ENCODE data around the gene DCLRE1B. TPM values are rescaled to one million over a fixed set of nuclear protein-coding genes. Genes with fewer than 3 reads are reported as not detected.
A peak's percentile ranks its signal among the peaks of the same experiment; 100 is the strongest.

DCLRE1B gene
- total RNA-seq: 1 to 10 TPM; 3.2 to 9.2 (median 5.1) TPM

GRCh38 chr1:113904674-113905434 is at the start of gene DCLRE1B, which contains the start of gene AP4B1:
Gene DCLRE1B (plus strand): TSS chr1:113905326. CDS start chr1:113905587, 261 bp downstream.
Gene AP4B1 (minus strand): TSS chr1:113904799. CDS start chr1:113904717, 82 bp downstream.
- TF ChIP-seq EP300 (IDR thresholded peaks at IDR 0.05): no peak
- TF ChIP-seq CTCF (IDR thresholded peaks at IDR 0.05): peak; percentile 13 to 93 (median 89)
- peak; percentile 65 to 68 for TF ChIP-seq POLR2A (IDR thresholded peaks at IDR 0.05)
- peak; percentile 93 for TF ChIP-seq POLR2AphosphoS5 (IDR thresholded peaks at IDR 0.05)
- Histone ChIP-seq H3K9me3 (no peaks in the 10 kb centered on the region), H3K36me3 (peaks cover 0 to 46% of the 10 kb centered on the region in 2 donors), H3K4me3 (peak within 1 kb of the TSS; percentile 72 to 84), H3K4me1 (peaks cover 5 to 40% (median 18%) of the 10 kb centered on the region in 3 donors), H3K27me3 (no peaks in the 10 kb centered on the region), H3K27ac (peak within 1 kb of the TSS; percentile 87 to 95 (median 93))
- 0% methylated on average over 7 to 26 of the region's 67 CpGs for WGBS, 2 donors (ENCODE audit: low coverage in 1 of 2)
- ATAC-seq: peak; percentile 97

- 92 to 94% methylated on average over 4 of the region's 4 CpGs for WGBS, 2 donors (ENCODE audit: low coverage in 1 of 2)
- Histone ChIP-seq H3K4me3 (no peak overlapping the region), H3K4me1 (no peaks in the 10 kb centered on the region), H3K27me3 (no peaks in the 10 kb centered on the region), H3K27ac (no peak overlapping the region), H3K36me3 (no peaks in the 10 kb centered on the region), H3K9me3 (no peaks in the 10 kb centered on the region)
- no peak for ATAC-seq
- TF ChIP-seq CTCF (IDR thresholded peaks at IDR 0.05) (no peak), EP300 (IDR thresholded peaks at IDR 0.05) (no peak), POLR2A (IDR thresholded peaks at IDR 0.05) (no peak), POLR2AphosphoS5 (IDR thresholded peaks at IDR 0.05) (no peak)
These were observed 49.3 kb upstream of the DCLRE1B start for GRCh38 chr1:113855630-113856400.

GRCh38 chr1:113856401-113856790 is 48.7 kb upstream of the DCLRE1B start:
- WGBS, 2 donors (ENCODE audit: low coverage in 1 of 2): 75 to 96% methylated on average over 2 of the region's 2 CpGs
- TF ChIP-seq EP300 (IDR thresholded peaks at IDR 0.05): no peak
- no peak for TF ChIP-seq POLR2AphosphoS5 (IDR thresholded peaks at IDR 0.05)
- no peak for TF ChIP-seq POLR2A (IDR thresholded peaks at IDR 0.05)
- TF ChIP-seq CTCF (IDR thresholded peaks at IDR 0.05): no peak
- Histone ChIP-seq H3K4me1 (no peaks in the 10 kb centered on the region), H3K9me3 (no peaks in the 10 kb centered on the region), H3K27ac (no peak overlapping the region), H3K27me3 (no peaks in the 10 kb centered on the region), H3K36me3 (no peaks in the 10 kb centered on the region), H3K4me3 (no peak overlapping the region)
- no peak for ATAC-seq

- WGBS, 2 donors (ENCODE audit: low coverage in 1 of 2): 72 to 78% methylated on average over 3 of the region's 3 CpGs
- Histone ChIP-seq H3K27me3 (no peaks in the 10 kb centered on the region), H3K4me3 (no peak overlapping the region), H3K27ac (no peak overlapping the region), H3K9me3 (no peaks in the 10 kb centered on the region), H3K36me3 (no peaks in the 10 kb centered on the region), H3K4me1 (no peaks in the 10 kb centered on the region)
- ATAC-seq: no peak
- TF ChIP-seq CTCF (IDR thresholded peaks at IDR 0.05) (no peak), EP300 (IDR thresholded peaks at IDR 0.05) (no peak), POLR2A (IDR thresholded peaks at IDR 0.05) (no peak), POLR2AphosphoS5 (IDR thresholded peaks at IDR 0.05) (no peak)
These were observed 47.4 kb upstream of the DCLRE1B start for GRCh38 chr1:113857776-113858175.

Data from gastroesophageal sphincter (tissue), 4 donors.